ENCODE results near the gene MAP4K3.
"Not testable (repeated sequence)": the region's sequence is repeated elsewhere in the genome, so short reads cannot be mapped to it uniquely, and the experiment has no call there.

MAP4K3 gene

DNA sequence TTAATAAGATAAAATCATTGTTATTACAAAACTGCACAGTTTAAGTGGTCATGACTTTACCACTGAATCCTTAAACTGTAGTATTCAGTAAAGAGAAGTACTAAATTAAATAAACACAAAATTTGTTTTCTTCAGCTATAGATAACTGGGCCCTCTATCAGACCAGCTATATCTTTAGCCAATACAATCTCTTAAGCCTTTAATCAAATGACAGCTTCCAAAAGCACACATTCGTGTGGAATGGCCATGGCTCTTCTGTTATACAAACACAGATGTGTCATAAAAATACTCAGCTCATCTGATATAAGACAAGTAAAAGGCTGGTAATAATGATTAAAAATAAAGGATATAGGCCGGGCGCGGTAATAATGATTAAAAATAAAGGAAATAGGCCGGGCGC, 135.7 kb downstream of the MAP4K3 start:
- no peak for DNase-seq (ENCODE audit: low read depth)

- no peak for DNase-seq (ENCODE audit: low read depth)
Measured at GRCh38 chr2:39300044-39300978, 136.8 kb downstream of the MAP4K3 start.

GRCh38 chr2:39290433-39290832, 146.7 kb downstream of the MAP4K3 start:
- no peak for DNase-seq (ENCODE audit: low read depth)

GRCh38 chr2:39289609-39290008, 147.5 kb downstream of the MAP4K3 start:
- no peak for DNase-seq (ENCODE audit: low read depth)

GRCh38 chr2:39283561-39283960, 153.5 kb downstream of the MAP4K3 start:
- no peak for DNase-seq (ENCODE audit: low read depth)

DNA sequence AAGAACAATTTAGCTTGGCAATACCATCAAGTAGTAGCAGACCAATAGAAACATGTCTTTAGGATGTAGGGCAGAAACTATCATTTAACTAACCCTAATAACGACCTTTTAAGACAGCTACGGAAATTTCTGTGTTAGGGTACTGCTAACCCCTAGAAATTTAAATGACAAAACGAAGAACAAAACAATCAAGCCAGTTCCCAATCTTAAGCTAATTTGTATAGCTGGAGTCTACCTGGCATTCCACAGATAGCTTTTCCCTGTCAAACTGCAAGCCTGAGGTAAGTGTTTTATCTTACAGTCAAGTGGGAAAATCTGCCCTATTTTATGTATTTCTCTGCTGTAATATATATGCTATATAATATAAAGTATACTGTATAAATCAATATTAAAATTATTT, 155.7 kb downstream of the MAP4K3 start:
- DNase-seq (ENCODE audit: low read depth) = no peak

DNA sequence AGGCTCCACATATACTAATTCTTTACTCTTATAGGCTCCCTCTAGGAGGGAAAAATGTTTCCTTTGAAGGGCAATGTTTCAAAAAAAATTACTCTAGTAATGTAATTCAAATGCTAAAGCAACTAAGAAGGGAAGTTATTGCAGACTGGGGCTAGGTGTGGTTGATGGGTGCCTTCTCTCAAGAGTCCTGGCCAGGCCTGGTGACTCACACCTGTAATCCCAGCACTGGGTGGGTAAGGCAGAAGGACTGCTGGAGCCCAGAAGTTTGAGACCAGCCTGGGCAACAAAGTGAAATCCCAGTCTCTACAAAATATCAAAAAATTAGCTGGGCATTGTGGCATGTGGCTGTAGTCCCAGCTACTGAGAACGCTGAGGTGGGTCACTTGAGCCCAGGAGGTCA, 162.1 kb downstream of the MAP4K3 start:
- DNase-seq (ENCODE audit: low read depth) = no peak

DNA sequence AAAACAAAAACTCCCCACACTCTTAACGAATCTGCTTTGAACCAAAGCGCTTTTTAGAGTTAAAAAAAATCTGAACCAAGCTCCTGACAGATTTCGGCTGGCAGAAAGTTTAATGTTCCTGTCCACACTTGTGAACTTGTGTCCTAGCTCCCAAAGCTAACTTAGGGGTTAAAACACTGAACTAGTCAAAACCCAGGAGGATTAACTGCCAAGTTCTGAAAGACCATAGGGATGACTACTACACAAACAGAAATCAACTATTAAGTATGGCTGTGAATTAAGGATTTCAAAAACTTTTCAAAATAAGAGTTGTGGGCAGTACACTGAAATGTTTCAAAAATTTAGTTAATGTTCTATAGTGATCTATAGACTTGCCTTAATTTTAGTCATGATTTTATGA, 167.1 kb downstream of the MAP4K3 start:
- no peak for DNase-seq (ENCODE audit: low read depth)

GRCh38 chr2:39266916-39267434, 170.1 kb downstream of the MAP4K3 start:
- DNase-seq (ENCODE audit: low read depth) = no peak

GRCh38 chr2:39266139-39266805, 170.8 kb downstream of the MAP4K3 start:
- no peak for DNase-seq (ENCODE audit: low read depth)

- no peak for DNase-seq (ENCODE audit: low read depth)
Measured at GRCh38 chr2:39265315-39265714, 171.8 kb downstream of the MAP4K3 start.

- no peak for DNase-seq (ENCODE audit: low read depth)
Measured at GRCh38 chr2:39264733-39265132, 172.4 kb downstream of the MAP4K3 start.

GRCh38 chr2:39260087-39260486, 177.0 kb downstream of the MAP4K3 start:
- DNase-seq (ENCODE audit: low read depth) = no peak

GRCh38 chr2:39256040-39256439, 181.0 kb downstream of the MAP4K3 start:
- DNase-seq (ENCODE audit: low read depth) = no peak

- no peak for DNase-seq (ENCODE audit: low read depth)
Measured at GRCh38 chr2:39252888-39253518, 184.1 kb downstream of the MAP4K3 start.

- DNase-seq (ENCODE audit: low read depth) = no peak
Measured at GRCh38 chr2:39247512-39248043, 189.5 kb downstream of the MAP4K3 start.

GRCh38 chr2:39246382-39246980, 190.6 kb downstream of the MAP4K3 start:
- no peak for DNase-seq (ENCODE audit: low read depth)

DNA sequence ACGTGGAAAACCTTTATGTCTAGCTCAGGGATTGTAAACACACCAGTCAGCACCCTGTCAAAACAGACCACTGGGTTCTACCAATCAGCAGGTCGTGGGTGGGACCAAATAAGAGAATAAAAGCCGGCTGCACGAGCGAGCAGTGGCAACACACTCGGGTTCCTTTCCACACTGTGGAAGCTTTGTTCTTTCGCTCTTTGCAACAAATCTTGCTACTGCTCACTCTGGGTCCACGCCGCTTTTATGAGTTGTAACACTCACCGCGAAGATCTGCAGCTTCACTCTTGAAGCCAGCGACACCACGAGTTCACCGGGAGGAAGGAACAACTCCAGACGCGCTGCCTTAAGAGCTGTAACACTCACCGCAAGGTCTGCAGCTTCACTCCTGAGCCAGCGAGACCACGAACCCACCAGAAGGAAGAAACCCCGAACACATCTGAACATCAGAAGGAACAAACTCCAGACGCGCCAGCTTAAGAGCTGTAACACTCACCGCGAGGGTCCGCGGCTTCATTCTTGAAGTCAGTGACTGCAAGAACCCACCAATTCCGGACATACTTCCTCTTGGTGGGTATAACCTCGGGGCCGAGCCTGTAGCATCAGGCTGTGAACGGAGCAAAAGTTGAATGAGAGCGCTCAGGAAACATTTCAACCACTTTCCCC, 192.0 kb downstream of the MAP4K3 start:
- not testable (repeated sequence) for DNase-seq (ENCODE audit: low read depth)

GRCh38 chr2:39244241-39244862, 192.7 kb downstream of the MAP4K3 start:
- not testable (repeated sequence) for DNase-seq (ENCODE audit: low read depth)

DNA sequence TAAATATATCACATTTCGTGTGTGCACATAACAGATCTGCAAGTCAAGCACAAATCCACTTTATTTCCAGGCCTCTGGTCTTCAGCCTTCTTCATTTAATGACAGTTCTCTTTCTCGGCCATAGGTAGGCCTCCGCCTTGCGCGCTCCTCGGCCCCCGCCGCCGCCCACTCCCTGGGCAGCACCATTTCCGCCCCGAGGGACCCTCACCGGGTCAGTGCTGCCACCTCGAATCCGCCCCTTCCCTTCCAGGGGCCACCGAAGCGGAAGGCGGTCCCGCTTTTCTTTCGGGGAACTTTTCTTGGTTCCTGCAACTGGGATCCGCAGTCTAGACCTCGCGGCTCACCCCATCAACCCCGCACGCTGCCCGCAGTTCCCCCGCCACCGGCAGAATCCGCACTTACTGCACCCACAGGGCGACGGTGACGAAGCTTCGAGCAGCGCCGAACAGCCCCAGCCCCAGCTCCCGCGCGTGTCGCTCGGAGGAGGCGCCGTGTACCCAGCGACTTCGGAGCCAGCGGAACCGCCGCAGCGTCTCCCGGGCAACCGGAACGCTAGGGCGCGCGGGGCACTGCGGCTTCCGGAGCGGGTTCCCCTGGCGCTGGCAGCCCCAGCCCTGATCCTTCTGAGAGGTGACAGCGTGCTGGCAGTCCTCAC, 193.5 kb downstream of the MAP4K3 start, which contains the start of gene CDKL4:
Gene CDKL4, minus strand, starts transcription at position 502 of the 655 bp plus-strand sequence.
- peak; percentile 21 for DNase-seq (ENCODE audit: low read depth)
